Right atrium auricular region (tissue), 2 donors: ENCODE measurements around the gene FAM53B. TPM values are rescaled to one million over a fixed set of nuclear protein-coding genes. Genes with fewer than 3 reads are reported as not detected.

Experiments
- DNase-seq: peaks from one replicate; pipeline ENCODE4 v3.0.0-alpha.2; 2019; ENCODE audit warnings: low spot score
- H3K27ac ChIP-seq, 2 donors: fragments of 200-600 bp; sonication (generic); 1 replicate in 1 of 2; 2 replicates in 1 of 2; pipeline ENCODE4 v1.5.1; 2016 to 2019
- H3K27me3 ChIP-seq, 2 donors: fragments of 200-600 bp; sonication (generic); one replicate each; pipeline versions ENCODE4 v1.5.1 to v1.6.0; 2017 to 2019
- H3K36me3 ChIP-seq: fragments of 200-600 bp; sonication (generic); one replicate; pipeline ENCODE4 v1.5.1; 2016
- H3K4me1 ChIP-seq, 2 donors: fragments of 200-600 bp; sonication (generic); one replicate each; pipeline versions ENCODE4 v1.5.1 to v1.6.0; 2017 to 2019
- H3K4me3 ChIP-seq, 2 donors: fragments of 200-600 bp; sonication (generic); 1 replicate in 1 of 2; 2 replicates in 1 of 2; pipeline ENCODE4 v1.5.1; 2017 to 2019; ENCODE audit warnings: mild to moderate bottlenecking in 1 of 2, moderate library complexity in 1 of 2
- H3K9me3 ChIP-seq, 2 donors: fragments of 200-600 bp; sonication (generic); one replicate each; pipeline ENCODE4 v1.5.1; 2019
- CTCF ChIP-seq, 2 donors: fragments of 200-600 bp; sonication (generic); IDR thresholded peaks; one replicate each; pipeline ENCODE4 v1.5.1; 2019; ENCODE audit warnings: antibody characterized with exemption in 2 of 2
- total RNA-seq, 2 donors: library from RNA; depleted of rRNA; stranded (reverse); fragments of >200 nt; gene quantifications; one replicate each; pipeline ENCODE4 v1.1.0, GENCODE V29; 2016

The FAM53B gene
- total RNA-seq, 2 donors from 2014 or later: 30.3 to 31.1 TPM

DNA sequence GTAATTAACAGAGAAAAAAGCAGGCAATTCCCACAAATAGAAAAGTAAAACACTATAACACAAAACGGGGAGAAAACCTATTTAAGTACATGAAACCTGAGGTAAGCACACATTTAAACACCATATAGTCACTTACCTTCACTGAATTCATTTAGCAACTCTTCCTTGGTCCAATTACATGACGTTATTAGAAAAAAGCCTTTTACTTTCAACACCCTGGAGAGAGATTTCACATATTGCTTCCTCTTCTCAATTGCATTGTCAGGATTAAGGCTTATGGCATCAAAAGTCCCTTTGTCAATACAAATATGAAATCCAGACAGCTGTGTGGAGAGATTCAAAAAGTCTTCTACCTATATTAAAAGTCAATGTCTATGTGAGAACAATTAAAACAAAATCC is 21.1 kb upstream of the FAM53B start:
- H3K27me3 ChIP-seq: no peaks in the 10 kb centered on the region
- no peak overlapping the region for H3K27ac ChIP-seq
- TF ChIP-seq CTCF (IDR thresholded peaks at IDR 0.05): no peak
- H3K9me3 ChIP-seq: no peaks in the 10 kb centered on the region
- no peaks in the 10 kb centered on the region for H3K4me1 ChIP-seq
- DNase-seq: no peak
- no peak overlapping the region for H3K4me3 ChIP-seq
- peaks cover 22% of the 10 kb centered on the region for H3K36me3 ChIP-seq

DNA sequence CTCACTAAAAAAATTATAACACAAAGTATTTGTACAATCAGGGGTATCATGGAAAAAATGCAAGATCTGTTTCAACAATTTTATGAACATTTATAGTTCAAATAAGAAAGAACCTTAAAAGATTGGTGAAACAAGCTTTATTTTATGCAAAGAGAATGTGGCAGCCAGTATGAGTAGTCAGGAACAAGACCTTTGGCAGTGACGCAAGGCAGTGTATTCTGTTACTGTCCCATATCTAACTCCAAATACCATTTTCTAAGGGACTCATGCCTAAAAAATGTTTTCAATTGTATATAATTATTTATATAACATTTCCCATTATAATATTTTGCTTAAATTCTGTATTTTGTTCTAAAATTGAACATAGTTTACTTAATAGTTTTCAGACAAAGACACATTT is 19.1 kb upstream of the FAM53B start:
- no peak for DNase-seq
- Histone ChIP-seq H3K4me3 (no peak overlapping the region), H3K27ac (no peak overlapping the region), H3K36me3 (peaks cover 22% of the 10 kb centered on the region), H3K4me1 (no peaks in the 10 kb centered on the region), H3K9me3 (no peaks in the 10 kb centered on the region), H3K27me3 (no peaks in the 10 kb centered on the region)
- TF ChIP-seq CTCF (IDR thresholded peaks at IDR 0.05): no peak

DNA sequence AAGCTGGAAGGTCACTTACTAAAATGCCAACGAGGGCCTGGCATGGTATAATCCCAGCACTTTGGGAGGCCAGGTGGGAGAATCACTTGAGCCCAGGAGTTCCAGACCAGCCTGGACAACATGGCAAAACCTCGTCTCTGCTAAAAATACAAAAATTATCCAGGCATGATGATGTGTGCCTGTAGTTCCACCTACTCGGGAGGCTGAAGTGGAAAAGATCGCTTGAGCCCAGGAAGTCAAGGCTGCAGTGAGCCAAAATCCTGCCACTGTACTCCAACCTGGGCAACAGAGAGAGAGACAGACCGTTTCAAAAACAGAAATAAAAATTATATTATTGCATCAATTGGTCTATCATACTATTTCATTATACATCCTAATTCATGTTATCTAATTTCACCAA is 18.1 kb upstream of the FAM53B start:
- no peak for DNase-seq
- Histone ChIP-seq H3K27ac (no peak overlapping the region), H3K4me1 (peaks cover 0 to 9% of the 10 kb centered on the region in 2 donors), H3K36me3 (peaks cover 15% of the 10 kb centered on the region), H3K27me3 (no peaks in the 10 kb centered on the region), H3K4me3 (no peak overlapping the region), H3K9me3 (no peaks in the 10 kb centered on the region)
- TF ChIP-seq CTCF (IDR thresholded peaks at IDR 0.05): no peak

DNA sequence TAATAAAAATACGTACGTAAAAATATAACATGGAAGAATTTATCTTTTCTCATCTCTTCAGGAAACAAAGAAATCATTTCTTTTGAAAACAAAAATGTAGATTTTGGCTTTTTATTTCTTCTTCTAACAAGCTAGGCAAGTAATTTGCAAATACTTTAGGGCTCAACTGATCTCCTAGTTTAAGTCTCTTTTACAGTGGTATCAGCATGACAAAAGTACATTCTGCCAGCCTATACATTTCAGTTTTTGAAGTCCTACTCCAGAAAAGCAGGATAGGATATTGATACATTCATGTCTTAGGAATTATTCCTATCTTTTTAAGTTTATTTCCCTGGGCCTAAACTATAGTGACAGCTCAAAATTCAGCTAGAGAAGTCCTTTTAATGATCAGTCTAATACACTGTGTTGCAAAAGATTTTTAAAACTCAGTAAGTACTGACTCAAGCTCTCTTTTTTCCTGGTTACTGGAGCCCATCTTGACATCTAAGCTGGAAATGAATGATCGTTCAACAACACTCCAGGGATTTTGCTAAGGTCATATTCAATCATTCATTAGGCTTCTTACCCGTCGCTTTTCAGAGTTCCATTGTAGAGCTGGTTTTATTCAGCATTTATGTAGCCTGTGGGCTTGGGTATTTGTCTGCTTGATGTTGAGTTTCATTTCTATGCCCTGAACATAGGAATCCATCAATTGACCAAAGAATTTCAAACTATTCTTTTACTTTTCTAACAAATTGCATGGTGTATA is 12.2 kb upstream of the FAM53B start:
- TF ChIP-seq CTCF (IDR thresholded peaks at IDR 0.05): no peak
- Histone ChIP-seq H3K27me3 (no peaks in the 10 kb centered on the region), H3K9me3 (no peaks in the 10 kb centered on the region), H3K27ac (no peak overlapping the region), H3K4me3 (no peak overlapping the region), H3K36me3 (peaks cover 4% of the 10 kb centered on the region), H3K4me1 (peaks cover 0 to 28% of the 10 kb centered on the region in 2 donors)
- DNase-seq: no peak

DNA sequence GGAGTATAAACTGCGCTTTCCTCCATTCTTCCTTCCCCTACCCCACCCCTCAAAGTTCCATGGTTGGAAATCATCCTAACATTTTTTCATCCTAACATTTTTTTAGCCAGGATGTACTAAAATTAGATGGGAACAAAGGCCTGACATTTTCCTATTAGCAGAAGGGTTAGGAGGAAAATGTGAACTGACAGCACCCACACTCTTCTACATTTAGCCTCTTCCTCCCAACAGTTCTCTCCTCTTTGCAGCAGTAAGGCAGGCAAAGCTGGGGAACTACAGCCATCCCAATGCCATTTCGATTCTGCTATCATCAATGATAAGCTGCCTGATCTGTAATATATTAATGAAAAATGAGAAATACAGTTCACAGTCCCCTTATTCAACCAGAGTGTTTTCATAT is 11.4 kb upstream of the FAM53B start:
- no peaks in the 10 kb centered on the region for H3K9me3 ChIP-seq
- no peak for TF ChIP-seq CTCF (IDR thresholded peaks at IDR 0.05)
- no peak for DNase-seq
- no peaks in the 10 kb centered on the region for H3K27me3 ChIP-seq
- no peak overlapping the region for H3K27ac ChIP-seq
- H3K36me3 ChIP-seq: no peaks in the 10 kb centered on the region
- peaks cover 0 to 28% of the 10 kb centered on the region in 2 donors for H3K4me1 ChIP-seq
- H3K4me3 ChIP-seq: no peak overlapping the region

- Histone ChIP-seq H3K4me1 (peaks cover 0 to 28% of the 10 kb centered on the region in 2 donors), H3K4me3 (no peak overlapping the region), H3K36me3 (no peaks in the 10 kb centered on the region), H3K27ac (no peak overlapping the region), H3K9me3 (no peaks in the 10 kb centered on the region), H3K27me3 (no peaks in the 10 kb centered on the region)
- TF ChIP-seq CTCF (IDR thresholded peaks at IDR 0.05): no peak
- DNase-seq: no peak
These were observed 10.0 kb upstream of the FAM53B start for GRCh38 chr10:124754227-124754626.
